GM18499 (cell line): ENCODE results near the gene WFS1.

Experiments used
- ATAC-seq: cut with Tn5 transposase; IDR thresholded peaks from one replicate; pipeline ENCODE4 v1.9.1; 2021; ENCODE audit warnings: moderate number of reproducible peaks; ENCODE audit not compliant: insufficient read depth, unreplicated experiment

WFS1 gene, protein sequence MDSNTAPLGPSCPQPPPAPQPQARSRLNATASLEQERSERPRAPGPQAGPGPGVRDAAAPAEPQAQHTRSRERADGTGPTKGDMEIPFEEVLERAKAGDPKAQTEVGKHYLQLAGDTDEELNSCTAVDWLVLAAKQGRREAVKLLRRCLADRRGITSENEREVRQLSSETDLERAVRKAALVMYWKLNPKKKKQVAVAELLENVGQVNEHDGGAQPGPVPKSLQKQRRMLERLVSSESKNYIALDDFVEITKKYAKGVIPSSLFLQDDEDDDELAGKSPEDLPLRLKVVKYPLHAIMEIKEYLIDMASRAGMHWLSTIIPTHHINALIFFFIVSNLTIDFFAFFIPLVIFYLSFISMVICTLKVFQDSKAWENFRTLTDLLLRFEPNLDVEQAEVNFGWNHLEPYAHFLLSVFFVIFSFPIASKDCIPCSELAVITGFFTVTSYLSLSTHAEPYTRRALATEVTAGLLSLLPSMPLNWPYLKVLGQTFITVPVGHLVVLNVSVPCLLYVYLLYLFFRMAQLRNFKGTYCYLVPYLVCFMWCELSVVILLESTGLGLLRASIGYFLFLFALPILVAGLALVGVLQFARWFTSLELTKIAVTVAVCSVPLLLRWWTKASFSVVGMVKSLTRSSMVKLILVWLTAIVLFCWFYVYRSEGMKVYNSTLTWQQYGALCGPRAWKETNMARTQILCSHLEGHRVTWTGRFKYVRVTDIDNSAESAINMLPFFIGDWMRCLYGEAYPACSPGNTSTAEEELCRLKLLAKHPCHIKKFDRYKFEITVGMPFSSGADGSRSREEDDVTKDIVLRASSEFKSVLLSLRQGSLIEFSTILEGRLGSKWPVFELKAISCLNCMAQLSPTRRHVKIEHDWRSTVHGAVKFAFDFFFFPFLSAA

DNA sequence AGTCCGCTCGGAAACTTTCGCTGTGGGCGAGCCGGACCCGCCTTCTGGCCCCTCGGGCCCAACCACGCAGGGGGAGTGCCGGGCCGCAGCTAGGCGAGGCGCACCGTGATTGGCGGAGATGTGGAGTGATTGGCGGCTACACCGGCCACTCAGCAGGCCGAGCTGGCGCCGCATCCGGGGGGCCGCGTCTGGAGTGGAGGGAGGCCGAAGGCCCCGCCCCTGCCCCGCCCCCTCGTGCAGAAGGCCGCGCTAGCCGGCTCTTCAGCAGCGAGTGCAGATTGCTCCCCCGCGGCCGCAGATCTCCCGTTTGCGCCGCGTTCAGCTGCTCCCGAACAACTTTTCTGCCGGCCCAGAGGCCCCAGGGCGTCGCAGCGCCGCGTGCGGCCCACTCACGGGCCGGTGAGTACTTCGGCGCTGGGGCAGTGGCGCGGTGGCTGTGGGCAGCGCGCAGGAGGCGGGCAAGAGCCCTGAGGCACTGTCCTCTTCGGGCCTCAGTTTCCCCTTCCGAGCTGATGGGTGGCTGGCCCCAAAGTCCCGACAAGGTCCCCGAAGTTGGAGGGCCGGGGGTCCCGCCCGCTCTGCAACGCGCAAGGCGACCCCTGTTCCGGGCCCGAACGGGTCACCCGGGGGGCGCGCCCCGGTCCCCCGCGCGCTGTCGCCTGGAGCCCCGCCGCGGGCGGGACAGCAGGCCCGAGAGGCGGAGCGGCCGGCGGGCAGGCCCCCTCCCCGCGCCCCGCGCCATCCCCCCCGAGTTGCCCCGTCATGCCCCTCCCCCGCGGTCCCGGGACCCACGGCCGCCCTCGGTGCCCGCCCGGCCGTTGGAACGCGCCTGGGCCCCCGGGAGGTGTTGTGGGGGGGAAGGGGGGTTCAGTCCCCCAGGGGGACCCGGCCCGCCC is at the start of gene WFS1:
Gene WFS1, plus strand, starts transcription at position 235 of the 896 bp plus-strand sequence. CDS start 7,606 bp downstream, outside the sequence.
- peak; percentile 100 for ATAC-seq

DNA sequence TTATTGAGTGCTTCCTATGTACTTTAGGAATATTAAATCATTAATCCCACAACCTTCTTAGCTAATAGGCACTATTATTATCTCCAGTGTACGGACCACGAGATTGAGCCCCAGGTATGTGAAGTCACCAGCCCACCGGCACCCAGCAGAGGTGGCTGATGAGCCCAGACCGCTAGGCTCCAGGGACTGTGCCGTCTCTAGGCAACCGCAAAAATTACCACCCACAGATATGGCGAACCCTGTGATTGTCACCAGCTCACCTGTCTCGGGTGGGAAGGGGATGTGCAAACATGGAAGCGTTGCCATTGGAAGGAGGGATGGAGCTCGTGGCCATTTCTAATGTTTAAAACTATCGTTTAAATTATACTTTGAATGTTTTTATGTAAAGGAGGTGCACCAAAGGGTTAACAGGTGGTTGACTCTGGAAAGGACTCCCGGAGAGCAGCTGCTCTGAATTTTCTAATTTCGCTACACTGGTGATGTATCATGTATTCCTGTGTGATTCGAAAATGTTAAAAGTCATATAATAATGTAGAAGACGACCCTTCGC is 48.3 kb upstream of the WFS1 start:
- ATAC-seq = no peak

DNA sequence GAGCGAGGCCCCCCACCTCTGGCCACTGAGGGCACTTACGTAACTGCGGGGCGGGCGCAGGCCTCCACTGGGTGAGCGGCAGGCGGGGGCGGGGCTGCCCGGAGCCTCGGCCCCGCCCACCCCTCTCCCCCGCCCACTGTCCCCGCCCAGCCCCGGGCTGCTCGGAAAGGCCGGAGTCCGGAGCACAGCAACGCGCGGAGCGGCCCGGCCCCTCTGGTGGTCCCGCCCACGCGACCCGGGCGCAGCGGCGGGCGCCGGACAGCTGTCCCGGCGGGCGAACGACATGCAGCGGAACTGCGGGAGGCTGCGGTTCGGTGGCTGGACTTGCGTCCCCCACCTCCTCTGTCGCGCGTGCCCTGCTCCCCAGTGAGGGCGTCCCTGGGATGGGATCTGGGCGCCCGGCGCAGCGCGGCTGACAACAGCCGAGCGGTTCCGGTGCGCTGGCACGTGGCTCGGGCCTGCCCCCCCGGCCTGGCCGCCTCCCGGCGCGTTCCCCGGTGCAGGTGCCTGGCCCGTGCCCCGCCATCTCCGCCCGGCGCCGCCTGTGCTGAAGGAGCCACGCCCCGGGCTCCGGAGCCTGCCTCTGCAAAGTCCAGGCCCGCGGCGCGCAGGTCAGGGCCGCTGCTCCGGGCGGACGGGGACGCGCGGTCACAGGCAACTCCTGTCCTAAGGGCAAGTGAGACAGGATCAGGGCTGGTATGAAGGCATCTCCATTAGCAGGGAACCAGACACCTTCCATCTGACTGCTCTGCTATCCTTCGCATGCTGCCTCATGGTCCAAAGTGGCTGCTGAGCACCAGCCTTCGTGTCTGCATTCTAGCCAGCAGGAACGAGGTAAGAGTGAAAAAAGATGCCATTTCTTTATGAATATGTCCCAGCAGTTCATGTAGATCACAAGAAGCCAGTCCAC is 47.5 kb upstream of the WFS1 start:
- no peak for ATAC-seq

DNA sequence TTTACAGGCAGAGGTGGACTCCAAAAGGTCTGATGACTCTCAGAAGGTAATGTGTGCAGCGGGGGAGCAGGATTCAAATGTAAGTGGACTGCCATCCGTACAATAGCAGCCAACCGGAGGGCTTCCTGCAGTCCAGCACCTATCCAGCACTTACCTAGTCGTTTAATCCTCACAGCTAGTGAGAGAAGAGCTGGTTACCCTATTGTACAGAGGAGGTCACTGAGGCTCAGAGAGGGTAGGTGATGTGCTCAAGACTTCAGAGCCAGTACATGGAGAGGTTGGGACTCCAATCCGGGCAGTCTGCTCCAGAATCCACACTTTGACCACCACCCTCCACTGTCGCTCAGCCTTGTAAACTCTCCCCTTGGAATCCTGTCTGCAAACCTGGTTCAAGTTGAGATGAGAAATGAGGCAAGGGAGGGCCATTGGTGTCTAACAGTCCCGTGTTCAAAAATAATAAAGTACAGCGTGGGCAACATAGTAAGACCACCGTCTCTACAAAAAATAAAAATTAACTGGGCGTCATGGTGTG is 46.8 kb upstream of the WFS1 start:
- no peak for ATAC-seq

DNA sequence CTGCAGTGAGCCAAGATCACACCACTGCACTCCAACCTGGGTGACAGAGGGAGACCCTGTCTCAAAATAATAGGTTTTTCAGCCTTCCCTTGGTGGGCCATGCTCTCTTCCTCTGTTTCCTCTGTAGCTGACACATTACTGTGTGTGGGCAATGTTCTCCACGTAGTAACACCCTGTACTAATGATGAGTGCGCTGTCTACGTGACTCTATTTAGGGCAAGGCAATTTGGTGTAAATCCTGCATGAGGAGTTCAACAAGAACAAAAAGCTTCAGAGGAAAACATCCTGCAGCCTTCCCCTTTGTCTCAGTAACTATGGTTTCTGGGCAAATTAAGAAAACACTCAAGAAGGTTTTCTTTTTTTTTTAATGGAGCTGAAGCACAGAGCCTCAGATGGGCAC is 44.9 kb upstream of the WFS1 start:
- ATAC-seq = no peak

DNA sequence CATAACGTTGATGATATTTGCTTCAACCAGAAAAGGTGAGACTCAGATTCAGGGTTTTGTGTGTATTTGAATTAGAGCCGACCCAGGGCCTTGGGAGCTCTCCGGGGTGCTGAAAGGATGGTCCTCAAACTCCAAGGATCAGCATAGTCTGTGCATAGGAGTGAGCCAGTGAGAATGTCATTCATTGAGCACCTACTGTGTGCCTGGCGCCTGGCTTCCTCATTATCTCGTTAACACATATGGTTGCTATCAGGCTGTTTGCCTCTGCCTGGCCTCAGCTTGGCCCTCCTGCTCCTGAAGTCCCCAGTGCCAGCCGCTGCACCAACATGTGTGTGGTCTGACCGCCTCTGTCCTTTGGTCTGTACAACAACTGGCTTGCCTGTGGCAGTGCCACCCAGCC is 44.2 kb upstream of the WFS1 start:
- no peak for ATAC-seq

DNA sequence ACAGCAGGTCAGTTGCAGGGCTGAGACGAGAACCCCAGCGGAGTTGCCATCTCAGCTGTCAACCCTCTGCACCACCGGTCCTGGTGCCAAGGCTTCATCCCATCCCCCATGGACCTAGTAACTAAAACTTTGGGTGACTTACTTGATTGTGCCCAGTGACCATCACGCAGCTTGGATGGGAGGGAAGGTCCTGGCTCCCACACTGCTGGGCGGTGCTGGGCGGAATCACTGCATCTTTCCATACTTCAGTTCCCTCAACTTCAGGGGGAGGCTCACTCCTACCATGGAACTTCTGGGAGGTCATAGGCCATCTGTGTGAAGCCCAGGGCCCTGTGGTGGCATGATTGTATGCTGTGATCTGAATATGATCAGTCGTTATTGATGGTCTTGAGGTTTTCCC is 43.1 kb upstream of the WFS1 start:
- no peak for ATAC-seq

DNA sequence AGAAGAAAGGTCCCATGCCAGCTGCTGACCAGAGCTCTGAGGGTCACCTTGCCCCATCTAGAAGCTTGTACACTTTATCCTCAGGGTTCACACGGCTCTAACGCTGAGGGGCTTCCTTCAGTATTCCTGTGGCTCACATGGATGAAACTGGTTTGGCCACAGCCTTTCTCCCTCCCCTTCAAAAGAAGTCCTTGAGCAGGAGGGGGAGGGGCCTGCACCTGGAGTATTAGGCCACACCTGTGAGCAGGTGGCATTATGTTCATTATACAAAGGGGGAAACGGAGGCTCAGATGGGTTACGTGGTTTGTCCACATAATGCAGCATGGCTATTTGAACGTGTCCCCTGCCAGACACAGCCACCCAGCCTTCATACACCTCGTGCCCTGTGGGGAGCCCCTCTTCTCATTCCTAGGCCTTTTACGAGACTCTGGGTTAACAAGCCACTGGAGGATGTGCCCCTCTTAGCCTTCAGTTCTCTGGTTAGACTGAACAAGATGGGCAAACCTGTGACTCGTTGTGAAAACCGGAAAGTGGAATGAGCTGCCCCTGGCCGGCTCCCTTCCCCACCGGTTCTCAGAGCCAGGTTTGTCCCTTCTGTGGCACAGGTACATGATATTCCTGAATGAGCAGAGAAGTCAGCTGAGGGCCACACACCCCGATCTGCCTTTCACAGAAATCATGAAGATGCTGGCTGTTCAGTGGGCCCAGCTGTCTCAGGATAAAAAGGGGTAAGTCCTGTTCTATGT is 42.1 kb upstream of the WFS1 start:
- ATAC-seq = no peak

DNA sequence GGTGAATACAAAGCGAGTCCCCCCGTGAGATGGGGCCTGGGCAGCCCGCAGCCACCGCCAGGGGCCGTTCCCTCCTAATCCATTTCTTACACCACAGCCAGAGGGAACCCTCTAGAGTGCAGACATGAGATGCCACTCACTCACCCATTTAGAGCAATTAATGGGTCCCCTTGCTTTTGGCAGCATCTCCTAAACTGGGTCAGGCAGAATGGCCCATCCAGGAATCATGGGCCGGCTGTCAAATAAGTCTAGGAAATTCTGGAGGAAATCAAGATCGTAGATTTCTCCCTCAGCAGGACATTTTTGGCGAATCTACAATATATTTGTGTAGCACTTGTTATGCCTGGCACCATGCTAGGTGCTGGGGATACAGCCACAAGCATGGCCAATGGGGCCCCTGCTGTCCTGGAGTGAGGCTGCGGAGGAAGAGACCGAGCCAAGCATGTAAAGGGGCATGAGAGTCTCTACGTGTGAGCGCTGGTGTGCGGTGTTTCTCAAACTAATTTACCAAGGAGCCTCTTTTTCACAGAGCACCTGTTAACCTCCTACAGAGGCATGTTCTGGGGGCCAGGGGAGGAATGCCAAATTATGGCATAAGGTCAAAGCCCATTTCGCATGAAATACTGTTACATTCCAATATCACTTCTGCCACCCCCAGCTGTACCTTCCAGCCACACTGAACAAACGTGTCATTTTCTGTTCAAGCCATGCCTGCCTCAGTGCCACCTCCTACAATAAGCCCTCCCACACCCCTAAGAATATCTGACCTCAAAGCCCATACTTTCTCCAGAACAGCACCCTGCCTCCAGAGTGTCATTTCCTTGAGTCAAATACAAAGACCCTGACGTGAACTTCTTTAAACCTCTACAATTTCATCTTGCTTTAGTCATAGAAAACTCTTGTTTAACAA is 41.2 kb upstream of the WFS1 start:
- ATAC-seq = no peak

DNA sequence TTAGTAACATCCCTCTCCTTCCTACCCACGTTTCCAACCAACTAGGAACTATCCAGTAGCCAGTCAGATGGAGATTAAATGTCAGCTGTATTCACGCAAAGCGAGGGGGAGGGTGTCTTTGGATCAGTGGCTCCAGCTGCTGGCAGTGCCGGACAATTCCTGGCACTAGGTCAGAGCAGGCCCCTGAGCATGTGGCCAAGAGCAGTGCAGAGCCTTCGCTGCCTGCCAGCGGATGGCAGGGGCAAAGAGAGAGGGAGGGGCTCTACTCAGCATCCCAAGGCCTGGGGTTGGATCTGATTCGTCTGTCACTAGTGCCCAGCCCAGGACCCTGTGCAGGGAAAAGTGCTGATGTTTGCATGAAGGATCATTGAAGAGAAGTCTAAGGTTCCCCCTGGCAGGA is 40.6 kb upstream of the WFS1 start:
- ATAC-seq = no peak

DNA sequence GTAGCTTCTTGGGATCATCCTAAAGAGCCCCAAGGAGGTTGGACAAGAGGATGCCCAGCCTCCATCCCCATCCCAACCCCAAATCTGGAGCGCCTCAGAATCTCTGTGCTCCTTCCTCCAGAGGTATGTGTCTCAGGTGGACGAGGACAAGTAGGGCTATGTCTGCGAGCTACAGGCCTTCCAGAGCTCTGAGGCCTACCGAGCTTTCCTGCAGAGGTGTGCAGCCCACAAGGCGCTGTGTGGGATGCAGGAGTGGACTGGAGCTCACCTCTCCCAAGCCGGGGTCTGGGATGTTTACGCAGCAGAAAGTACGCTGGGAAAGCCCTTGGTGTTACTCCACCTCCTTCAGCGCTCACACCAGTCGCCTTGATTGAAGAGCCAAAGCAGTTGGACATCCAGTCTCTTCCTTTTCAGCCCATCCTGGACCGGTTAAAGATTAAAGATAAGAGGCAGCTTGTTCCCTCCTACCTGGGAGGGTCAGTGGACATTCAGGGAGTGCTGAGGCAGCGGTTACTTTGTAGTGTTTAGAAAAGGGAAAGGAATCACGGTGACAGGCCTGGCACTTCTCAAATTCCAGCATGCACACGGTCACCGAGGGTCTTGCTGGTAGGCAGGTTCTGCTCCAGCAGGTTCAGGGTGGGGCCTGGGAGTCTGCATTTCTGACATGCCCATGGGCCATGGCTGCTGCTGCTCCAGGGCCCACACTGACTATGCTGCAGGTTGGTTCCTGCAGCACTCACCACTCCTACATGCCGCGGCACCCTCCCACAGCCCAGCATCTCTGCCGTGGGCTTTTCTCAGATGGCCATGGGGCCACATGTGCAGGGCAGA is 39.8 kb upstream of the WFS1 start:
- no peak for ATAC-seq

DNA sequence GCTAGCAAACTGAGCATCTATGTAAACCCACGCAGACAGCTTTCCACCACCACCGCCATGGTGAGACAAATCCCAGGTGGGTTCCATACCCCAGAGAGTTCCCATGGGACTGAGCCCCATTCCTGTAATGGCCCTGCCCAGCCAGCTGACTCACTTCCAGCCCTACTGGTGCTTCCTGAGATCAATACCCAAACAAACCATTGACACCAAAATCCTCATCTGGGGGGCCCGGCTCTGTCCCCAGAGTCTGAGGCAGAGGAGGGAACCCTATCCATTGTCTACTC is 39.2 kb upstream of the WFS1 start:
- ATAC-seq = no peak

DNA sequence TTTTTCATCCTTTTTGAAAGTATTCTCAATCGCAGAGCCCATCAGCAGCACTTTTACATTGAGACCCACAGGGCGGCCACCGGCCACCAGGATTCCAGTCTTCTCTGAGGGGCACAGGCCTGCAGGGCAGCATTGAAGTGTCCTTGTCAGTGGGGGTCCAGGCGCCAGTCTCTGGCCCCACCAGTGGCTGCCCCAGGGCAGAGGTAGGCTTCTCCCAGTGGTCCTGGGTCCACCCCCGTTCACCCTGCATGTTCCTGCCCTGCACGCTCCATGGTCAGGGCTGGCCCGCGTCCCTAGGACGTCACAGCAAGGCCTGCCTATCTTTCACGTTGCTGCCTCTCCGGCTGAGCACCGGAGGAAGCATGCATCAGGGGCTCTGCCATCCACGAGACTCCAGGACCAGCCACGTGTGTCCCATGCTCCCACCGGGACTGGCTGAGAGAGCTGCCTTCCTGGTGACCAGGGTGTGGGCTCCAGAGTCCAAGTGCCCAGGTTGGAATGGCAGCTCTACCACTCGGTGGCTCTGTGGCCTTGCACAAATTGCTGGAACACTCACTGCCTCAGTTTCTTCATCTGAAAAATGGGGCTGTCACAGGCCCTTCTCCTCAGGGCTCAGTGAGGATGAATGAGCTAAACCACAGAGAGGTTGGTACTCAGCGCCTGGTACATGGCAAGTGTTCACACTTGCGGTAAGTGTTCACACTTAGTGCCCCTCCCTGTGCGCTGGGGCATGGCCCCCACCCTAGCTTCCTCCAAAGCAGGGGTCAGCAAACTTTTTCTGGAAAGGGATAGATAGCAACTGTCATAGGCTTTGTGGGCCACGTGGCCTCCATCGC is 38.6 kb upstream of the WFS1 start:
- no peak for ATAC-seq

DNA sequence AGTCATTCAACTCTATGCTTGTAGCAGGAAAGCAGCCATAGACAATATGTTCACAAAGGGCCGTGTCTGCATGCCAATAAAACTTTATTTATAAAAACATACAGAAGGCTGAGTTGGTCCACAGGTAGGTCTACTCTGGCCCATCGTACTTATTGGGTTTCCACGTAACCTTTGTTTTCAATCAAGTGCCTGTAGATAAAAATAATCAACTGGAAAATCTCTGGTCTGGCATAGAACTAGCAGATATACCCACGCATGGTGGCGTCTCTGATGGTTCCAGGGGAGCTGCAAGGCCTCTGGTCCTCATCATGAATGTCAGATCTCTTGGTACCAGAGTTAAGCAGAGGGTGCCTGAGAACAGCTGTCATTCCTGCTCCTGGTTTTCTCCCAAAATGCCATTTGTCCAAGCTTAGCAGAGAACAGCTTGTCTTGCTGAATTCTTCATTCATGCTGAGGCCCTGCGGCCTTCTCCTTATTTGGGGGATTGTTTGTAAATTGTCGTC is 37.9 kb upstream of the WFS1 start:
- ATAC-seq = no peak
